Stimulated activated CD8-positive, alpha-beta memory T cell treated with anti-CD3 and anti-CD28 coated beads, Interleukin-4, amount 100 ng/mL, for 48 hours (primary cell): Measurements from ENCODE around the gene COL19A1.

Experiments used
- DNase-seq: peaks from one replicate; pipeline ENCODE4 v3.0.0-alpha.2; 2020

Gene COL19A1

GRCh38 chr6:70072540-70073179 lies 206.3 kb downstream of the COL19A1 start:
- DNase-seq, result no peak

- no peak for DNase-seq
Observed at GRCh38 chr6:70073637-70074036, 207.3 kb downstream of the COL19A1 start.

GRCh38 chr6:70079241-70079640 lies 212.9 kb downstream of the COL19A1 start:
- no peak for DNase-seq

GRCh38 chr6:70080443-70081070 lies 214.2 kb downstream of the COL19A1 start:
- DNase-seq, result no peak

GRCh38 chr6:70082830-70083229 lies 216.5 kb downstream of the COL19A1 start:
- no peak for DNase-seq

GRCh38 chr6:70086806-70087205 lies 220.4 kb downstream of the COL19A1 start:
- no peak for DNase-seq

GRCh38 chr6:70094156-70094555 lies 227.8 kb downstream of the COL19A1 start:
- DNase-seq, result no peak

GRCh38 chr6:70099732-70100131 lies 233.4 kb downstream of the COL19A1 start:
- no peak for DNase-seq

- no peak for DNase-seq
Observed at GRCh38 chr6:70103798-70104197, 237.4 kb downstream of the COL19A1 start.

- no peak for DNase-seq
Observed at GRCh38 chr6:70107852-70108629, 241.7 kb downstream of the COL19A1 start.

- DNase-seq, result no peak
Observed at GRCh38 chr6:70110126-70111022, 244.0 kb downstream of the COL19A1 start.

GRCh38 chr6:70111737-70112136 lies 245.4 kb downstream of the COL19A1 start:
- no peak for DNase-seq

- no peak for DNase-seq
Observed at GRCh38 chr6:70112716-70113115, 246.4 kb downstream of the COL19A1 start.

GRCh38 chr6:70113171-70113570 lies 246.8 kb downstream of the COL19A1 start:
- no peak for DNase-seq

GRCh38 chr6:70118670-70119069 lies 252.3 kb downstream of the COL19A1 start:
- DNase-seq, result no peak

- DNase-seq, result no peak
Observed at GRCh38 chr6:70119218-70119835, 253.0 kb downstream of the COL19A1 start.

- no peak for DNase-seq
Observed at GRCh38 chr6:70124443-70124842, 258.1 kb downstream of the COL19A1 start.

GRCh38 chr6:70124882-70125545 lies 258.7 kb downstream of the COL19A1 start:
- DNase-seq, result no peak

- no peak for DNase-seq
Observed at GRCh38 chr6:70125602-70126001, 259.2 kb downstream of the COL19A1 start.

GRCh38 chr6:70129341-70129740 lies 263.0 kb downstream of the COL19A1 start:
- no peak for DNase-seq

- no peak for DNase-seq
Observed at GRCh38 chr6:70130865-70131264, 264.5 kb downstream of the COL19A1 start.

- no peak for DNase-seq
Observed at GRCh38 chr6:70131528-70131927, 265.2 kb downstream of the COL19A1 start.
